Smooth muscle cell (in vitro differentiated cells): ENCODE measurements around the gene GANAB. TPM values are rescaled to one million over a fixed set of nuclear protein-coding genes. Genes with fewer than 3 reads are reported as not detected.
A peak's percentile ranks its signal among the peaks of the same experiment; 100 is the strongest.
"Not testable (repeated sequence)": the region's sequence is repeated elsewhere in the genome, so short reads cannot be mapped to it uniquely, and the experiment has no call there.

Experiments
- DNase-seq: peaks from one replicate; lab custom pipeline; 2025; ENCODE audit not compliant: unreplicated experiment; lab: John Stamatoyannopoulos, UW
- H2AFZ ChIP-seq: fragments of 200-600 bp; sonication (generic); 2 replicates; pipeline ENCODE4 v1.6.0; 2016; ENCODE audit warnings: antibody characterized with exemption, low read depth, mild to moderate bottlenecking
- H3F3A ChIP-seq: fragments of 200-600 bp; sonication (generic); 2 replicates; pipeline ENCODE4 v1.6.0; 2017; ENCODE audit warnings: antibody characterized with exemption, low read depth
- H3K27ac ChIP-seq: fragments of 200-600 bp; sonication (generic); 2 replicates; pipeline ENCODE4 v1.5.1; 2016; ENCODE audit warnings: low read depth, mild to moderate bottlenecking
- H3K27me3 ChIP-seq: fragments of 200-600 bp; sonication (generic); 2 replicates; pipeline ENCODE4 v1.6.1; 2016; ENCODE audit warnings: low read depth, mild to moderate bottlenecking
- H3K36me3 ChIP-seq: fragments of 200-600 bp; sonication (generic); 2 replicates; pipeline ENCODE4 v1.5.1; 2016; ENCODE audit warnings: low read depth
- H3K4me1 ChIP-seq: fragments of 200-600 bp; sonication (generic); 2 replicates; pipeline ENCODE4 v1.5.1; 2016; ENCODE audit warnings: low read depth
- H3K4me2 ChIP-seq: fragments of 200-600 bp; sonication (generic); 2 replicates; pipeline ENCODE4 v1.6.0; 2016; ENCODE audit warnings: mild to moderate bottlenecking
- H3K4me3 ChIP-seq: fragments of 200-600 bp; sonication (generic); 2 replicates; pipeline ENCODE4 v1.5.1; 2016; ENCODE audit warnings: mild to moderate bottlenecking
- H3K79me2 ChIP-seq: fragments of 200-600 bp; sonication (generic); 2 replicates; pipeline ENCODE4 v1.6.0; 2016; ENCODE audit warnings: low read depth, mild to moderate bottlenecking
- H3K9ac ChIP-seq: fragments of 200-600 bp; sonication (generic); 2 replicates; pipeline ENCODE4 v1.6.0; 2016; ENCODE audit warnings: low read depth
- H3K9me3 ChIP-seq: fragments of 200-600 bp; sonication (generic); replicated peaks from 2 replicates; pipeline ENCODE4 v1.5.1; 2016; ENCODE audit warnings: low read depth
- H4K20me1 ChIP-seq: fragments of 200-600 bp; sonication (generic); 2 replicates; pipeline ENCODE4 v1.6.0; 2016; ENCODE audit warnings: low read depth
- WGBS: methylation state at CpG from one replicate; pipeline ENCODE4 v1.1.7; 2016; ENCODE audit warnings: low lambda C conversion rate; 5-methylcytosine and 5-hydroxymethylcytosine counted together
- polyA plus RNA-seq: library from polyadenylated mRNA; unstranded; fragments of >200 nt; fragmentation: Nextera tagmentation; extraction: Ambion mirVana; gene quantifications from 2 replicates; pipeline ENCODE4 v1.2.1, GENCODE V29; 2016
- total RNA-seq: library from RNA; depleted of rRNA; stranded (reverse); fragments of >200 nt; gene quantifications from 2 replicates; pipeline ENCODE4 v1.2.3, GENCODE V29; 2014
- TF ChIP-seq, protein P1 (sequence below): fragments of 200-600 bp; sonication (generic); IDR thresholded peaks from 2 replicates; pipeline ENCODE4 v1.5.1; 2017; ENCODE audit warnings: borderline replicate concordance, mild to moderate bottlenecking, antibody characterized with exemption; ENCODE audit not compliant: insufficient read depth, poor library complexity, severe bottlenecking

GANAB gene
- total and polyA plus RNA-seq, 2 experiments from 2014 or later: 176 to 225 TPM

DNA sequence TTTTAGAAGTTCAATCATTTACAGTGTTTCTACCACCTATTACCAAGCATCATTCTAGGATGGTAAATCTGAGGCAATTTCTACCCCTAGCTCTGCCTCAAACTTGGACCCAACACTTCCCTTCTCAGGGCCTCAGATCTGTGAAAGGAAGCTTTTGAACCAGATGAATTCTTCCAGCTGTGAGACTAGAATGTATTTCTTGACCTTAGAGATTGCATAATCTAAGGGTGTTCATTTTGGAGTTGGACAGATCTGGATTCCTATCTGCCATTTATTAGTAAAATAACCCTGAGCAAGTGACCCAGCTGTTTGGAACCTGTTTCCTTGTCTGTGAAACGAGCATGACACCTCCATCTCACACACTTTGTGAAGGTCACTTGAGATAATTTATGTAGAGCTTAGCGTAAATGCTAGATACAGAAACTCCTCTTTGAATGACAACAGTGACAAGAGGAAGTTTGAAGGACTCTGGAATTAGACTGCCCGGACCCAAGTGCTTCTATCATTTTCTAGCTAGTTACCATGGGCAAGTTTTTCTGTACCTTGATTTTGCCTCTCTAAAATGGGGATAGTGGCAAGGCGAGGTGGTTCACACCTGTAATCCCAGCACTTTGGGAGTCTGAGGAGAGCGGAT lies 10.5 kb upstream of the GANAB start:
- Histone ChIP-seq H3K79me2 (peaks cover 11% of the 10 kb centered on the region), H3K27ac (no peak overlapping the region), H3K27me3 (no peaks in the 10 kb centered on the region), H3K4me2 (no peak overlapping the region), H2AFZ (no peak overlapping the region), H3K4me1 (peaks cover 3% of the 10 kb centered on the region), H3F3A (no peaks in the 10 kb centered on the region), H3K36me3 (no peaks in the 10 kb centered on the region), H4K20me1 (no peaks in the 10 kb centered on the region), H3K9ac (no peak overlapping the region), H3K4me3 (no peak overlapping the region), H3K9me3 (no peaks in the 10 kb centered on the region)
- TF ChIP-seq, protein P1, sequence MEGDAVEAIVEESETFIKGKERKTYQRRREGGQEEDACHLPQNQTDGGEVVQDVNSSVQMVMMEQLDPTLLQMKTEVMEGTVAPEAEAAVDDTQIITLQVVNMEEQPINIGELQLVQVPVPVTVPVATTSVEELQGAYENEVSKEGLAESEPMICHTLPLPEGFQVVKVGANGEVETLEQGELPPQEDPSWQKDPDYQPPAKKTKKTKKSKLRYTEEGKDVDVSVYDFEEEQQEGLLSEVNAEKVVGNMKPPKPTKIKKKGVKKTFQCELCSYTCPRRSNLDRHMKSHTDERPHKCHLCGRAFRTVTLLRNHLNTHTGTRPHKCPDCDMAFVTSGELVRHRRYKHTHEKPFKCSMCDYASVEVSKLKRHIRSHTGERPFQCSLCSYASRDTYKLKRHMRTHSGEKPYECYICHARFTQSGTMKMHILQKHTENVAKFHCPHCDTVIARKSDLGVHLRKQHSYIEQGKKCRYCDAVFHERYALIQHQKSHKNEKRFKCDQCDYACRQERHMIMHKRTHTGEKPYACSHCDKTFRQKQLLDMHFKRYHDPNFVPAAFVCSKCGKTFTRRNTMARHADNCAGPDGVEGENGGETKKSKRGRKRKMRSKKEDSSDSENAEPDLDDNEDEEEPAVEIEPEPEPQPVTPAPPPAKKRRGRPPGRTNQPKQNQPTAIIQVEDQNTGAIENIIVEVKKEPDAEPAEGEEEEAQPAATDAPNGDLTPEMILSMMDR: no peak
- no peak for DNase-seq
- WGBS: 75% methylated on average over 5 of the region's 5 CpGs

DNA sequence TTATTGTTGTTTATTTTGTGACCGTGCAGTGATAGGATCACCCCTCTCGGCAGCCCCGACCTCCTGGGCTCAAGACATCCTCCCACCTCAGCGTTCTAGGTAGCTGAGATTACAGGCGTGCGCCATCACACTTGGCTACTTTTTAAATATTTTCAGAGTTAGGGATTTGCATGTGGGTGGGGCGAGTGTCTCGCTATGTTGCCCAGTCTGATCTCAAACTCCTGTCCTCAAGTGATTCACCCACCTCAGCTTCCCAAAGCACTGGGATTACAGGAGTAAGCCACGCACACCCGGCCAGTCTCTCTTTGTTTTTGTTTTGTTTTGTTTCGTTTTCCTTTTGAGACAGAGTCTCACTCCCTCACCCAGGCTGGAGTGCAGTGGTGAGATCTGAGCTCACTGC lies 7.9 kb upstream of the GANAB start:
- 94% methylated on average over 11 of the region's 11 CpGs for WGBS
- H3K4me1 ChIP-seq: peaks cover 3% of the 10 kb centered on the region
- H3K79me2 ChIP-seq: peaks cover 19% of the 10 kb centered on the region
- H3K4me3 ChIP-seq: no peak overlapping the region
- no peaks in the 10 kb centered on the region for H3K27me3 ChIP-seq
- H3F3A ChIP-seq: no peaks in the 10 kb centered on the region
- no peak for DNase-seq
- H4K20me1 ChIP-seq: no peaks in the 10 kb centered on the region
- H3K27ac ChIP-seq: no peak overlapping the region
- TF ChIP-seq, protein P1: no peak
- no peaks in the 10 kb centered on the region for H3K9me3 ChIP-seq
- no peak overlapping the region for H2AFZ ChIP-seq
- H3K4me2 ChIP-seq: no peak overlapping the region
- H3K9ac ChIP-seq: no peak overlapping the region
- no peaks in the 10 kb centered on the region for H3K36me3 ChIP-seq

DNA sequence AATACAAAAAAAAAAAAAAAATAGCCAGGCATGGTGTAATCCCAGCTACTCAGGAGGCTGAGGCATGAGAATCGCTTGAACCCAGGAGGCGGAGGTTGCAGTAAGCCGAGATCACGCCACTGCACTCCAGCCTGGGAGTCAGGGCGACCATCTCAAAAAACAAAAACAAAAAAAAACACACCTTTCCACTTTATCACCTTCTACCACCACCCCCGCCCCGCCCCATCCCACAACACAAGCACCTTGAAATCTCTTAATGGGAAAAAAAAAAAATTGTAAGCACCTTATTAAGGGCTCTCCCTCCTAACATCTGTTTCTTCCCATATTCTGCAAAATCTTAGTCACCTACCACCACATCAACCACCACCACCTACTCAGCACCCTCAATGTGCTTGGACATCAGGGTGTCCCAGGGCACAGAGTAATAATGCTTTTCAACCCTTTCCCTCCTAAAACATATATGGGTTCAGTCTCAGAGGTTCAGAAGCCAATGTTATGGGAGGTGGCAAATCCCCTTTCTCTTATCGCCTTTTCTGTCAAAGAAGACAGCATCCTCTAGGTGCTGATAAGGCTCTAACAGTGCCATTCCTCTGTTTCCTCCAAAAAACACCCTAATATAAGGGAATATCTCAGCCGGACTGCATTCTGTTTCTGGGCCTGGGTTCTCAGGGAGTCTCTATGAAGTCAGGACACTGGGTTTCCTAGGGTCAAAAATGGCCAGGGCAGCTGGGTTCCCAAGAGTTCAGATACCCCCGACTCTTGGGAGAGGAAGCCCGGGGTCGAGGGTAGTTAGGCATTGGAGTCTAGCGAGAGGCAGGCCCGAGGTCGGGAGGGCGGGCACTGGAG lies 6.0 kb upstream of the GANAB start:
- TF ChIP-seq, protein P1: no peak
- no peaks in the 10 kb centered on the region for H3K9me3 ChIP-seq
- H3K4me1 ChIP-seq: peaks cover 3% of the 10 kb centered on the region
- H3K9ac ChIP-seq: peak overlapping the region; percentile 94
- peak overlapping the region; percentile 78 for H3K27ac ChIP-seq
- DNase-seq: no peak
- no peaks in the 10 kb centered on the region for H3K36me3 ChIP-seq
- 42% methylated on average over 16 of the region's 16 CpGs for WGBS
- peak overlapping the region; percentile 92 for H3K4me2 ChIP-seq
- no peaks in the 10 kb centered on the region for H3K27me3 ChIP-seq
- H2AFZ ChIP-seq: peak overlapping the region; percentile 100
- no peaks in the 10 kb centered on the region for H4K20me1 ChIP-seq
- H3K79me2 ChIP-seq: peaks cover 19% of the 10 kb centered on the region
- H3K4me3 ChIP-seq: peak overlapping the region; percentile 86
- no peaks in the 10 kb centered on the region for H3F3A ChIP-seq

DNA sequence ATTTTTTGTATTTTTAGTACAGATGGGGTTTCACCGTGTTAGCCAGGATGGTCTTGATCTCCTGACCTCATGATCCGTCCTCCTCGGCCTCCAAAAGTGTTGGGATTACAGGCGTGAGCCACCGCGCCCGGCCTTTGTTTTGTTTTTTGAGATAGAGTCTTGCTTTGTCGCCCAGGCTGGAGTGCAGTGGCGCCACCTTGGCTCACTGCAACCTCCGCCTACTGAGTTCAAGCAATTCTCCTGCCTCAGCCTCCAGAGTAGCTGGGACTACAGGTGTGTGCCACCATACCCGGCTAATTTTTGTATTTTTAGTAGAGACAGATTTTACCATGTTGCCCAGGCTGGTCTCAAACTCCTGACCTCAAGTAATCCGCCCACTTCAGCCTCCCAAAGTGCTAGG lies 3.9 kb upstream of the GANAB start:
- not testable (repeated sequence) for H4K20me1 ChIP-seq, DNase-seq, H3K4me2 ChIP-seq, H3K36me3 ChIP-seq, H3F3A ChIP-seq, H3K4me1 ChIP-seq, H3K9ac ChIP-seq, H3K4me3 ChIP-seq, H3K9me3 ChIP-seq, H3K27me3 ChIP-seq, H2AFZ ChIP-seq, H3K27ac ChIP-seq
- 99% methylated on average over 12 of the region's 12 CpGs for WGBS
- peaks cover 29% of the 10 kb centered on the region for H3K79me2 ChIP-seq
